Jurkat, Clone E6-1 (cell line): Measurements from ENCODE around the gene LGR4.

Source experiments
- DNase-seq: peaks from one replicate; pipeline ENCODE4 v3.0.0-alpha.2; 2011; ENCODE audit warnings: low read depth, low spot score
- H3K4me3 ChIP-seq: 2 replicates; pipeline ENCODE4 v1.5.1; 2011; ENCODE audit warnings: mild to moderate bottlenecking, low read length, control low read depth, moderate library complexity

Gene LGR4

GRCh38 chr11:27390318-27391295 lies 82.0 kb downstream of the LGR4 start:
- DNase-seq: no peak
- H3K4me3 ChIP-seq: no peak overlapping the region

- no peak overlapping the region for H3K4me3 ChIP-seq
- DNase-seq: no peak
Measured at GRCh38 chr11:27388869-27389268, 83.7 kb downstream of the LGR4 start.

GRCh38 chr11:27388001-27388400 lies 84.6 kb downstream of the LGR4 start:
- no peak overlapping the region for H3K4me3 ChIP-seq
- DNase-seq: no peak

- no peak for DNase-seq
- no peak overlapping the region for H3K4me3 ChIP-seq
Measured at GRCh38 chr11:27387362-27387761, 85.2 kb downstream of the LGR4 start.

GRCh38 chr11:27386181-27386845 lies 86.3 kb downstream of the LGR4 start:
- no peak overlapping the region for H3K4me3 ChIP-seq
- no peak for DNase-seq

- no peak for DNase-seq
- no peak overlapping the region for H3K4me3 ChIP-seq
Measured at GRCh38 chr11:27385245-27385644, 87.3 kb downstream of the LGR4 start.

- H3K4me3 ChIP-seq: no peak overlapping the region
Measured at GRCh38 chr11:27384227-27384626, 88.4 kb downstream of the LGR4 start.

GRCh38 chr11:27383645-27384044 lies 88.9 kb downstream of the LGR4 start:
- DNase-seq: no peak
- no peak overlapping the region for H3K4me3 ChIP-seq

More at GRCh38 chr11:27384227-27384626, 88.4 kb downstream of the LGR4 start:
- DNase-seq: no peak

- H3K4me3 ChIP-seq: no peak overlapping the region
- no peak for DNase-seq
Measured at GRCh38 chr11:27381238-27381666, 91.3 kb downstream of the LGR4 start.

GRCh38 chr11:27380771-27381170 lies 91.8 kb downstream of the LGR4 start:
- no peak for DNase-seq
- no peak overlapping the region for H3K4me3 ChIP-seq

GRCh38 chr11:27379449-27379848 lies 93.1 kb downstream of the LGR4 start:
- H3K4me3 ChIP-seq: no peak overlapping the region
- no peak for DNase-seq

- no peak for DNase-seq
- H3K4me3 ChIP-seq: no peak overlapping the region
Measured at GRCh38 chr11:27375370-27375769, 97.2 kb downstream of the LGR4 start.

GRCh38 chr11:27373856-27374602 lies 98.6 kb downstream of the LGR4 start:
- DNase-seq: no peak
- H3K4me3 ChIP-seq: no peak overlapping the region

- DNase-seq: no peak
Measured at GRCh38 chr11:27373392-27373791, 99.2 kb downstream of the LGR4 start.

GRCh38 chr11:27372164-27372563 lies 100.4 kb downstream of the LGR4 start:
- H3K4me3 ChIP-seq: no peak overlapping the region
- no peak for DNase-seq

More at GRCh38 chr11:27373392-27373791, 99.2 kb downstream of the LGR4 start:
- no peak overlapping the region for H3K4me3 ChIP-seq

- DNase-seq: no peak
- no peak overlapping the region for H3K4me3 ChIP-seq
Measured at GRCh38 chr11:27371489-27371888, 101.1 kb downstream of the LGR4 start.

GRCh38 chr11:27370374-27370773 lies 102.2 kb downstream of the LGR4 start:
- no peak for DNase-seq
- no peak overlapping the region for H3K4me3 ChIP-seq

- H3K4me3 ChIP-seq: no peak overlapping the region
- no peak for DNase-seq
Measured at GRCh38 chr11:27367881-27368280, 104.7 kb downstream of the LGR4 start.

GRCh38 chr11:27363576-27364117 lies 108.9 kb downstream of the LGR4 start:
- DNase-seq: no peak
- peak overlapping the region; percentile 86 for H3K4me3 ChIP-seq
